GM23338 (cell line): Measurements from ENCODE around the gene CLK3. TPM values are rescaled to one million over a fixed set of nuclear protein-coding genes. Genes with fewer than 3 reads are reported as not detected.

Experiments
- ATAC-seq: fragments of 200-7000 bp; cut with Tn5 transposase; 3 replicates; pipeline ENCODE4 v1.9.1; 2020
- DNase-seq: peaks from one replicate; pipeline ENCODE4 v3.0.0-alpha.2; 2015; ENCODE audit warnings: low spot score
- H2AFZ ChIP-seq: fragments of 200-600 bp; sonication (generic); 2 replicates; pipeline ENCODE4 v1.8.0; 2016; ENCODE audit warnings: antibody characterized with exemption, mild to moderate bottlenecking, moderate library complexity
- H3F3A ChIP-seq: fragments of 200-600 bp; sonication (generic); replicated peaks from 2 replicates; pipeline ENCODE4 v1.8.0; 2017; ENCODE audit warnings: antibody characterized with exemption, mixed run types, low read depth
- H3K27ac ChIP-seq: fragments of 200-600 bp; sonication (generic); 2 replicates; pipeline ENCODE4 v1.6.1; 2016; ENCODE audit warnings: low read depth
- H3K27me3 ChIP-seq: fragments of 200-600 bp; sonication (generic); 2 replicates; pipeline ENCODE4 v1.8.0; 2016; ENCODE audit warnings: mild to moderate bottlenecking, mixed run types, moderate library complexity; ENCODE audit not compliant: insufficient read depth
- H3K36me3 ChIP-seq: fragments of 200-600 bp; sonication (generic); 2 replicates; pipeline ENCODE4 v1.8.0; 2016; ENCODE audit warnings: mild to moderate bottlenecking; ENCODE audit not compliant: insufficient read depth
- H3K4me1 ChIP-seq: fragments of 200-600 bp; sonication (generic); 2 replicates; pipeline ENCODE4 v1.8.0; 2016; ENCODE audit warnings: mild to moderate bottlenecking, moderate library complexity; ENCODE audit not compliant: insufficient read depth
- H3K4me2 ChIP-seq: fragments of 200-600 bp; sonication (generic); 2 replicates; pipeline ENCODE4 v1.7.1; 2017; ENCODE audit warnings: mixed run types
- H3K4me3 ChIP-seq: fragments of 200-600 bp; sonication (generic); 2 replicates; pipeline ENCODE4 v1.6.1; 2016; ENCODE audit warnings: mixed run types
- H3K79me2 ChIP-seq: fragments of 200-600 bp; sonication (generic); replicated peaks from 2 replicates; pipeline ENCODE4 v1.8.0; 2017; ENCODE audit warnings: mild to moderate bottlenecking; ENCODE audit not compliant: insufficient read depth
- H3K9me2 ChIP-seq: fragments of 200-600 bp; sonication (generic); 2 replicates; pipeline ENCODE4 v1.8.0; 2017; ENCODE audit not compliant: insufficient read depth
- H4K20me1 ChIP-seq: fragments of 200-600 bp; sonication (generic); replicated peaks from 2 replicates; pipeline ENCODE4 v1.8.0; 2017; ENCODE audit warnings: mild to moderate bottlenecking; ENCODE audit not compliant: insufficient read depth
- H3K27ac Mint-ChIP-seq: 2 replicates; pipeline ENCODE4 v1.8.0; 2020; ENCODE audit warnings: inconsistent platforms, mild to moderate bottlenecking, moderate library complexity, mixed read lengths
- H3K27me3 Mint-ChIP-seq: 3 replicates; pipeline ENCODE4 v1.8.0; 2022; ENCODE audit warnings: low read depth, mild to moderate bottlenecking, moderate library complexity, mixed read lengths, inconsistent platforms; ENCODE audit not compliant: insufficient read depth, poor library complexity
- H3K36me3 Mint-ChIP-seq: 3 replicates; pipeline ENCODE4 v1.8.0; 2021; ENCODE audit warnings: low read depth, mild to moderate bottlenecking, inconsistent platforms, moderate library complexity, mixed read lengths
- H3K4me1 Mint-ChIP-seq: 3 replicates; pipeline ENCODE4 v1.8.0; 2020; ENCODE audit warnings: mild to moderate bottlenecking, inconsistent platforms, mixed read lengths
- H3K4me3 Mint-ChIP-seq: 3 replicates; pipeline ENCODE4 v1.8.0; 2021; ENCODE audit warnings: moderate library complexity, mild to moderate bottlenecking, inconsistent platforms, mixed read lengths
- H3K9me3 Mint-ChIP-seq: 3 replicates; pipeline ENCODE4 v1.8.0; 2020; ENCODE audit warnings: moderate library complexity, mild to moderate bottlenecking, inconsistent platforms, mixed read lengths
- CTCF ChIP-seq, 2 experiments: fragments of 200-600 bp in 1 of 2; sonication (generic) in 1 of 2; conservative IDR thresholded peaks; 2 replicates each; pipeline versions ENCODE4 v1.5.1 to v1.6.1; 2016 to 2017; ENCODE audit warnings: antibody characterized with exemption in 2 of 2, low read depth in 2 of 2, mild to moderate bottlenecking in 2 of 2, moderate library complexity in 1 of 2
- ETS1 ChIP-seq: IDR thresholded peaks from 2 replicates; pipeline ENCODE4 v1.6.1; 2016; ENCODE audit warnings: antibody characterized with exemption
- EZH2phosphoT487 ChIP-seq: fragments of 200-600 bp; sonication (generic); IDR thresholded peaks from one replicate; pipeline ENCODE4 v1.8.1; 2018; ENCODE audit warnings: antibody characterized with exemption; ENCODE audit not compliant: unreplicated experiment
- JUNB ChIP-seq: IDR thresholded peaks from one replicate; pipeline ENCODE4 v1.6.1; 2016; ENCODE audit warnings: antibody characterized with exemption; ENCODE audit not compliant: unreplicated experiment
- ZNF114 ChIP-seq: fragments of 250-450 bp; sonication (Bioruptor Pico); IDR thresholded peaks from 2 replicates; pipeline ENCODE4 v1.5.0; 2020; ENCODE audit warnings: mild to moderate bottlenecking, moderate library complexity
- ZNF462 ChIP-seq: fragments of 250-450 bp; sonication (Bioruptor Pico); IDR thresholded peaks from 2 replicates; pipeline ENCODE4 v1.5.0; 2020; ENCODE audit warnings: mild to moderate bottlenecking, moderate library complexity
- polyA plus RNA-seq: library from polyadenylated mRNA; unstranded; fragments of >200 nt; fragmentation: Nextera tagmentation; extraction: Ambion mirVana; gene quantifications from 2 replicates; pipeline ENCODE4 v1.2.1, GENCODE V29; 2016
- total RNA-seq: library from RNA; depleted of rRNA; stranded (reverse); fragments of >200 nt; shearing (Covaris generic); gene quantifications from 2 replicates; pipeline ENCODE4 v1.2.3, GENCODE V29; 2014

Gene CLK3
- total and polyA plus RNA-seq, 2 experiments from 2014 or later, result 40.7 to 67.7 TPM

GRCh38 chr15:74625693-74626092 lies 10.1 kb downstream of the CLK3 start (continued):
- TF ChIP-seq ZNF462 (CRISPR knock-in tag) (no peak), EZH2phosphoT487 (no peak), JUNB (no peak), ETS1 (no peak), CTCF (conservative IDR thresholded peaks at IDR 0.05; ENCODE audit: low read depth in 2 of 2) (no peak), ZNF114 (CRISPR knock-in tag) (no peak)

GRCh38 chr15:74626336-74626735 lies 10.7 kb downstream of the CLK3 start:
- Histone ChIP-seq H4K20me1 (peaks cover 14% of the 10 kb centered on the region), H3K4me3 (no peak overlapping the region)
- TF ChIP-seq ZNF462 (CRISPR knock-in tag) (no peak), JUNB (no peak)

More at GRCh38 chr15:74626336-74626735, 10.7 kb downstream of the CLK3 start:
- Histone ChIP-seq H3K27ac (no peak overlapping the region), H3K9me2 (no peaks in the 10 kb centered on the region), H2AFZ (no peak overlapping the region), H3K79me2 (peaks cover 7% of the 10 kb centered on the region; the same call in 1 of the 2 replicates), H3K4me1 (no peaks in the 10 kb centered on the region), H3F3A (0 out of 2 replicates have a peak, but pooled peaks cover 8% of the 10 kb centered on the region), H3K4me2 (no peak overlapping the region), H3K36me3 (peaks cover 16% of the 10 kb centered on the region; the same call in 1 of the 2 replicates), H3K27me3 (no peaks in the 10 kb centered on the region)
- ATAC-seq (no peak), DNase-seq (no peak)
- H3K27ac Mint-ChIP-seq, result no peak overlapping the region
- peaks cover 16% of the 10 kb centered on the region for H3K27me3 Mint-ChIP-seq
- H3K4me1 Mint-ChIP-seq, result peaks cover 8% of the 10 kb centered on the region; the same call in 2 of the 3 replicates
- H3K36me3 Mint-ChIP-seq, result peaks cover 79% of the 10 kb centered on the region
- no peaks in the 10 kb centered on the region for H3K9me3 Mint-ChIP-seq
- H3K4me3 Mint-ChIP-seq, result no peak overlapping the region
